Measurements from ENCODE around the gene CDH23. TPM values are rescaled to one million over a fixed set of nuclear protein-coding genes. Genes with fewer than 3 reads are reported as not detected.

The CDH23 gene
- polyA plus RNA-seq, 1 donor from 2014 or later, result not detected

DNA sequence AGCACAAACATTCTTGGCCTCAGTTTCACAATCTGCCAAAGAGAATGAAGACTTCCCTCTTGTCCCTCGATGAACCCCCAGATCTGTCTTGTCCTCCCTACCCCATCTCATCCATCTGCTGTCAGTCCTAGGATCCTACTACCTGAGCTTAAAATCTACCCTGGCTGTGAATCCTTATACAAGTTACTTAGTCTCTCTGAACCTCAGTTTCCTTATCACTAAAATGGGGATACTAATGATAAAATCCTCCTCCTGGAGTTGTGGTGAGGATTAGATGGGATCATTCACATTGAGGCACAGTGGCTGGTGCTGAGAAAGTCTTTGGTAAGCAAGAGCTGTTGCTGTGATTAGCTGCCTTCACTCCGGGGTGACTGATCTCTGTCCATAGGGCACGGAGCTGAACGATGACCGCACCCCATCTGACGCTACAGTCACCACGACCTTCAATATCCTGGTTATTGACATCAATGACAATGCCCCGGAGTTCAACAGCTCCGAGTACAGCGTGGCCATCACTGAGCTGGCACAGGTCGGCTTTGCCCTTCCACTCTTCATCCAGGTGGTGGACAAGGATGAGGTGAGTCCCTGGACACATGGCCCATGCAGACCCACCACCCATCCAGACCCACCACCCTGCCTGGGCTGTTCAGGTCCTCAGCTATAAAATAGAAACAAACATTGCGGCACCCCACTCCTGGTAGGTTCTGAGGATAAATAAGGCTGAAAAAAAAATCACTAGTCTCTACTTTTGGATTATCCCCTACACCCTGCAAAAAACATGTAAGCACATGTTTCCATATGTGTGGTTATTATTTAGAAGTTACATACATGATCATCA, 220.3 kb downstream of the CDH23 start:
- Mint-ChIP-seq H3K4me3 (no peak overlapping the region), H3K27ac (no peak overlapping the region), H3K9me3 (peaks cover 0 to 1% (median 0%) of the 10 kb centered on the region in 3 donors), H3K4me1 (peaks cover 0 to 4% (median 2%) of the 10 kb centered on the region in 3 donors), H3K27me3 (peaks cover 11% of the 10 kb centered on the region), H3K36me3 (no peaks in the 10 kb centered on the region)

DNA sequence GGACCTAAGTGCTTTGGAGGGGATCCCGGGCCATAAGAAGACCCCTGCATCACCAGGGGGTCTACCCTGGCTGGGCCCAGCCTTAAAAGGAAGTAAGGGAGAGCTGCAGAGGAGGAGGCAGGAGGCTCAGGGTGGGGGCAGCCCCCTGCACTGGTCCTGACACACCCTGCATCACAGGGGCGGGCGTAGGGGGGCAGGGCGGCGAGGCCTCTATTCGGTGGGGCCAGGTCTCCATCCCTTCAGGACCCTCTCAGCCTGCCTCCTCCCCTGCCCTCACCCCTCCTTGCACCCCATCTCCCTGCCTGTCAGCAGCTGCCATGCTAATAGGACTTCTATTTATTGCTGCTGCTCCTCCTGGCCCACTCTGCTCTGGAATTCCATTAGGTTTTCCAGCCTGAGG, 221.5 kb downstream of the CDH23 start:
- peaks cover 0 to 1% (median 0%) of the 10 kb centered on the region in 3 donors for H3K9me3 Mint-ChIP-seq
- peaks cover 14% of the 10 kb centered on the region for H3K27me3 Mint-ChIP-seq
- no peak overlapping the region for H3K4me3 Mint-ChIP-seq
- H3K27ac Mint-ChIP-seq, result no peak overlapping the region
- peaks cover 0 to 7% (median 2%) of the 10 kb centered on the region in 3 donors for H3K4me1 Mint-ChIP-seq
- no peaks in the 10 kb centered on the region for H3K36me3 Mint-ChIP-seq

DNA sequence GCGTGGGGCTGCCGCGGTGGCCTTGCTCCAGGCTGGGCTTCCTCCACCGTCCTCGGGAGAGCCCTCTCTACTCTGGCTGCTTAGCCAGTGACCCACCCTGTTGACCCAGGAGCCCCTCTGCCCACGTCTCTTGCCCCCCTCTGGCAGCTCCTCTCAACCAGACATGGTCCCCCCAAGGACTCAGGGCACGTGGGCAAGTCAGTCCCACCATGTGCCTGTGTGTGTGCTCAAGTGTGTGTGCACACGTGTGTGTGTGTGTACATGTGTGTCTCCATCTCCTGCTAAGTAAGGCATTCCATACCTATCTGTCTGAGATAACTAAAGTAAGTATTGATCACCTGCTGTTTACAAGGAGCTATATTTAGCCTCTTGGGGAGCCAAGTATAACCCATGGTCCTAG, 221.9 kb downstream of the CDH23 start:
- Mint-ChIP-seq H3K27me3 (peaks cover 15% of the 10 kb centered on the region), H3K4me3 (no peak overlapping the region), H3K9me3 (peaks cover 0 to 1% (median 0%) of the 10 kb centered on the region in 3 donors), H3K27ac (no peak overlapping the region), H3K36me3 (no peaks in the 10 kb centered on the region), H3K4me1 (peaks cover 0 to 7% (median 2%) of the 10 kb centered on the region in 3 donors)

DNA sequence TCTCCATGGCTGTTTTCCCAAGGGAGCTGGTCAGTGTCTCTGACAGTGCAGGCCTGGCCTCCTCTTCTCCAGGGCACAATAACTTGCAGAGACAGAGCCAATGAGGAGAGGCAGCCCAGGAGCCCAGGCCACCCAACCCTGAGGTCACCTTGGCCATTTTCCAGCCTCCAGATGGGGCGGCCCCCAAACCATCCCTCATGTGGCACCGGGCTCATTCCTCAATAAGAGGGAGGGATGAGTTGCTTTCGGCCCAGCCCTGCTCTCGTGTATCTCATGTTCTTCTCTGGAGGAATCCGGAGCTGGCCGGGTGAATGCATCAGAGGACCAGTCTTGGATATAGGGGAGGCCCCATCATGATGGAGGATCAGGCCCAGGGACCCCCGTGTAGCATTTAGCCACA, 223.9 kb downstream of the CDH23 start:
- Mint-ChIP-seq H3K27ac (no peak overlapping the region), H3K9me3 (peaks cover 0 to 1% (median 0%) of the 10 kb centered on the region in 3 donors)

DNA sequence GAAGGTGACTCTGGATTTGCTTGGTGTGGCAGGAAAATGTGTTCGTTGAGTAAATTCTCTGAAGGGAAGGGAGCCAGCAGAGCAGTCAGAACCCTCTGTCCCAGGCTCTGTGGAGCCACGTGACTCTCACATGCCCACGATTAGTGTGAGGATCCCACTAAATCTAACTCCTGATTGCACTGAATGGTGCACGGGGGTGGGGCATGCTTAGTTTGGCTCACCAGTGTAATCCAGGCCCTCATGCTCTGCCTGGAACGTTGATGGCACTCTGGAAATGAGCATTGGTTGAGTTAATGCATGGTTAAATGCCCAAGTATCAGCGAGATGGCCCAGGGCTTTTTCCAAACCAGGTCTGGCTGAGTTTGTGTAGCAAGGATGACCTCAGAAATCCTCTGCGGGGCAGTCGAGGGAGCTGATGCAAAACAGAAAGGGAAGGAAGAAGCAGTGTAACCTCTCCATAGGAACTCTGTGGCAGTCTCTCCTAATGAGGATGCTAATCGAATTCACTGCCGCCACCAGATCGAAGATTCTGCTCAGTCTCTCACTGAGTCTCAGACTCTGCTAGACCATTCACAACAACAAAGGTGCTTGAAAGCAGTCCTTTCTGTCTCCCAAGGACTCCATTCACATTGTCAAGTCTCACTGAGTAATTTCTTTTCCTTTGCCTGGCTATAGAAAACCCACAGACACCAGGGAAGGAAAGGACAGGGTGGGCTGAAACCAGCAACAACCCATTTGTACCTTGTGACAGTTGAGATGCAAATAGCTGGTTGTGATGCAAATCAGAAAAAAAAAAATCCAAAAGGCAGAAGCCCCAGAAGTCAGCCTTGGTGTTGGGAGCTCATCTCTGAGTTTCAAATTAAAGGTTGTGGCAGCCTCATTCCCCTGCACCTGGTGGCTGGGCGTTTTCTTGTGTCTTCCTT, 224.8 kb downstream of the CDH23 start:
- Mint-ChIP-seq H3K36me3 (no peaks in the 10 kb centered on the region), H3K27ac (peak overlapping the region in 1 of 3 donors; percentile 25), H3K4me3 (peak overlapping the region in 1 of 4 donors; percentile 25), H3K27me3 (peaks cover 15% of the 10 kb centered on the region), H3K9me3 (peaks cover 0 to 1% (median 0%) of the 10 kb centered on the region in 3 donors), H3K4me1 (peaks cover 0 to 9% (median 2%) of the 10 kb centered on the region in 3 donors)

More for the DNA sequence above, 223.9 kb downstream of the CDH23 start:
- Mint-ChIP-seq H3K4me3 (no peak overlapping the region), H3K4me1 (peaks cover 0 to 8% (median 2%) of the 10 kb centered on the region in 3 donors), H3K36me3 (no peaks in the 10 kb centered on the region), H3K27me3 (peaks cover 18% of the 10 kb centered on the region)

DNA sequence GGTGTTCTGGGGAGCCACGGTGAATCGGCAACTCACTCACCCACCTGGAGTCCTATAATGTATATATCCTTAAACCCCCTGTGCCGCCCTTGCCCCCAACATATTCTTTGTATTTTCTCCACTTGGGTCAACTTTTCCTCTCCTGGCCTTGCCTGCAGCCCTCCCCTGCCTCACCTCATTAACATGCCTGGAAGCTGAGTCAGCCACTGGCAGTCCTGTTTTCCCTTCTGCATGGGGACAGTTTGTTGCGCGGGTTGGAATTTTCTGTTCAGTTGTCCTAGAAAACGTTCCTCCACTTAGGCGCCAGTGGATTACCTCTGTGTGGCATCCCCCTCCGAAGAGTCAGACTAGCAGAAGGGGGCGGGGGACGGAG, 225.4 kb downstream of the CDH23 start:
- H3K27me3 Mint-ChIP-seq, result peaks cover 17% of the 10 kb centered on the region
- H3K9me3 Mint-ChIP-seq, result peaks cover 0 to 1% (median 0%) of the 10 kb centered on the region in 3 donors
- no peaks in the 10 kb centered on the region for H3K36me3 Mint-ChIP-seq
- H3K4me3 Mint-ChIP-seq, result peak overlapping the region in 1 of 4 donors; percentile 25
- peaks cover 0 to 9% (median 2%) of the 10 kb centered on the region in 3 donors for H3K4me1 Mint-ChIP-seq
- no peak overlapping the region for H3K27ac Mint-ChIP-seq

DNA sequence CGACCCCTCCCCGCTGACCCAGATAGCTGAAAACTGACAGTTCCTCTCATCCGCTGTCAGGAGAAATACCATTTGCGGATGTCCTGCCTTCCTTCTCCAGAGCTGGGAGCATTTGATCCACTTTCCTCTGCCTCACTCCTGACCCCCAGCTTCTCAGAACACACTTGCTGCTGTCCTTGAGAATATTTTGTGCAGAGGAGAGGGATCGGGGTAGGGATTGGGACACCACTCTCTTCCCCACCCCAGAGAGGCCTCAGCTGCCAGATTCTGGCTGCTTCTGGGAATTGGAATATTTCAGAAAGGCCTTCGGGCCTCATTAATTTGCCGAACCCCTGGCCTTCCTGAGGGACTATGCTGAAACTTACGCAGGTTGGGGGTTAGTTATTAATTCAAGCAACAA, 225.9 kb downstream of the CDH23 start:
- peaks cover 20% of the 10 kb centered on the region for H3K27me3 Mint-ChIP-seq
- H3K4me1 Mint-ChIP-seq, result peaks cover 0 to 9% (median 2%) of the 10 kb centered on the region in 3 donors
- no peak overlapping the region for H3K4me3 Mint-ChIP-seq
- no peak overlapping the region for H3K27ac Mint-ChIP-seq
- H3K36me3 Mint-ChIP-seq, result no peaks in the 10 kb centered on the region
- H3K9me3 Mint-ChIP-seq, result no peaks in the 10 kb centered on the region

DNA sequence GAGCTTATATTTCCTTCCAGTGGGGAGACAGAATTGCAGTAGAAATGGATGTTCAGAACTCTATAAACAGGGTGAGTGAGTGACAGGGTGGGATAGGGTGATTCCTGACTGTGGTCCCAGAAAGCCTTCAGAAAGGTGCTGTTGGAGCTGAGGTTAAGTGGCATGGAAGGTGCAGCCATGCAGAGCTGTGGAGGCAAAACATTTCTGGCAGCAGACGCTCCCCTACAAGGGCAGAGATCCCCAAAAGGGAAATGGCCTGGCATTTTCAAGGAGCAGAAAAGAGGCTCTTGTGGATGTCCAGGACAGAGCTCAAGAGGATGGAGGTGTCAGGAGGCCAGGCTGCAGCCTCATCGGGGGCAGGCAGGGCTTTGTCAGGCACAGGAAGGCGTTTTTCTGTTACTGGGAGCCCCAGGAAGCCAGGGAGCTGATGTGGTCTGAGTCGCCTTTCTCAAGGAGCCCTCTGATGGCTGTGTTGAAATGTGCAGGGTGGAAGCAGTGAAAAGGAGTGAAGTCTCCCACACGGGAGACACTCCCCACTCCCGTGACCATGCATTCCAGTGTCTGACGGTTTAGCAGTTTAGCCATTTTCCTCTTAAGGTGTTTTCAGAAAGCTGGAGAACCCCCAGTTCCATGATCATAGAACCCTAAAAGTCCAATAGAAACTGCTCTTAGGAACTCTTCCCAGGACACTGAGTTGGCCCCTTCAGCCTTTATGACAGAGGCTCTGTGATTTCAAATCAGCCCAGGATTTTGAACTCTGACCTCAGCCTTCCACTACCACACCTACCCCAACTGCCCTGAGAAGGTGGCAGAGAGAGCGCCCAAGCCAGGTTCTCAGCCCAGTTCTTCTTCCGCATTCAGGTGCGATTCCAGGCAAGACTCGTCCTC, 226.6 kb downstream of the CDH23 start:
- Mint-ChIP-seq H3K9me3 (no peaks in the 10 kb centered on the region), H3K27ac (no peak overlapping the region), H3K36me3 (no peaks in the 10 kb centered on the region), H3K4me3 (no peak overlapping the region), H3K4me1 (peaks cover 0 to 9% (median 2%) of the 10 kb centered on the region in 3 donors), H3K27me3 (peaks cover 22% of the 10 kb centered on the region)

DNA sequence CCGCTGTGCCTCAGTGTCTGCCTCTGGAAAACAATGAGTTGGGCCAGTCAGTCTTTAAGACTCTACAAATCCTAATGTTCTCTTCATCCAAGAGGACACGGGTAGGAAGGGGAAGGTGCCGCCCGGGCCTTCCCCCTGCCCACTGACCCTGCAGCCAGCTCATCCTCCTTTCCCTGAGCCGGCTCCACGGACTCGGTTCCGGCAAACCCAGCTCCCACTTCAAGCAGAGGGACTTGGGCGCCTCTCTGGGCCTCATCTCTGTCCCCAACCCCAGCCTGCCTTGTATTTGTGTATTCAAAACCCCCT, 227.2 kb downstream of the CDH23 start:
- Mint-ChIP-seq H3K27ac (no peak overlapping the region), H3K9me3 (no peaks in the 10 kb centered on the region), H3K36me3 (no peaks in the 10 kb centered on the region)

DNA sequence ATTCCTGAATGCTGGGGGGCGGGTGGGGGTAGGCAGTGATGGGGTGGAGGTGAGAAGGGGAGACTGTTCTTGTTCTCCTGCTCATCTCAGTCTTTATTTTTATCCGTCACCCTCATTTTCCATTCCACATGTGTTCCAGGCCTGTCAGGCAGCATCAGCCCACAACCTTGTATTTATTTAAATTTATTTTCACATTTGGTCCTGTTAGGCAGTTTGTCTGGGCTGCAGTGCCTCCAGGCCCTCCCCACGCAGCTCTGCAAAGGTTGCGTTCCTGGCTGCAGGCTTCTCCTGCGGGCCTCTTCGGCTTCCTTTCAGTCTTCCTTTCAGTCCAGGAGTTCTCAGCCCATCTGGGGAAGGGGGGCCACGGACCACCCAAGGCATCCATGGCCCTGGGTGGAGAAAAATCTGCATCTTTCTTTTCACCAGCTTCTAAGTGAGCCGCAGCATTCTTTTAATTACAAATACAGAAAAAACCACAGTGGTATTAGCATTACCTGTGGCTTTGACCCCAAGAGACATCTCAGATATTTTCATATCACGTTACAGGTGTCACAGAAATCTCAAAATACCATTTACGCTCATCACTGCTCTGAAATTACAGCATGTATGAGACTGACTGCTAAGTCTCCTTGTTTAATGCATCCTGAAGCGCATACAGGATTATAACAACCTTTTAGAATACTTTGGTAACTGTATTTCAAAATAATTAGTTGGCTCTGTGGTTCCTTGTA, 228.9 kb downstream of the CDH23 start:
- H3K27me3 Mint-ChIP-seq, result peaks cover 22% of the 10 kb centered on the region
- peaks cover 0 to 9% (median 2%) of the 10 kb centered on the region in 3 donors for H3K4me1 Mint-ChIP-seq
- H3K27ac Mint-ChIP-seq, result peak overlapping the region in 1 of 3 donors; percentile 9

More for the DNA sequence above, 227.2 kb downstream of the CDH23 start:
- Mint-ChIP-seq H3K4me3 (no peak overlapping the region), H3K4me1 (peaks cover 0 to 9% (median 2%) of the 10 kb centered on the region in 3 donors), H3K27me3 (peaks cover 22% of the 10 kb centered on the region)

DNA sequence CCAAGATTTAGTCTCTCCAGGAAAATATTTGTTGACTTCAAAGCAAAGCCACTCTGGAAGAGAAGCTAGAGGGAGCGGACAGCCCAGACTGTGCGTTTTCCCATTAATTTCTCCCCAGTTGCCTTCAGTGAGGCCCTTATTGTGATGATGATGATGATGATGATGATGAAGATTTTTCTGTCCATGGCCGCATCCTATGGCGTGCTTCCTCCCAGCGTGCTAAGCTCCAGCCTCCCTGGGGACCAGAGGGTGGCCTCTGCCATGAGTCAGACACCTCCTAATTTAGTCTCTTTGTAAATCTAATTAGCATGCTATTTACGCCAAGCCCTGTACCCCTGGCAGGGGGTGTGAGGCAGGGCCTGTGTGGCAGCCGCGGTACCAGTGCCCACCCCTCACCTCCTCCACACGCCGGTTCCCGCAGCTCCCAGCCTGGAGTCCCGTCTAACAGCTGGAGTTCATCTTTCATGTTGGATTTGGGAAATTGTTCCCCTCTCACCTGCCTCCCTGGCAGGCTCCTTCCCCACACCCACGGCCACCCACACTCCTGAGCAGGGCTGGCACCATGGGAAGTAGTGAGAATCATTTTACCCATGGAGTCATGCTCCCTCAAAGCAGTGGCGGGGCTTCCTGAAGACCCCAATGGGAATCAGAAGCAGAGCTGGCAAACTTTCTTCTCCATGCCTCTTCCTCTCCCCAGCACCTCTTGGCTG, 230.7 kb downstream of the CDH23 start:
- peaks cover 16% of the 10 kb centered on the region for H3K27me3 Mint-ChIP-seq
- H3K36me3 Mint-ChIP-seq, result no peaks in the 10 kb centered on the region
- peaks cover 0 to 5% (median 0%) of the 10 kb centered on the region in 3 donors for H3K4me1 Mint-ChIP-seq
- no peak overlapping the region for H3K27ac Mint-ChIP-seq
- no peak overlapping the region for H3K4me3 Mint-ChIP-seq
- H3K9me3 Mint-ChIP-seq, result no peaks in the 10 kb centered on the region

More for the DNA sequence above, 228.9 kb downstream of the CDH23 start:
- no peak overlapping the region for H3K4me3 Mint-ChIP-seq
- H3K36me3 Mint-ChIP-seq, result no peaks in the 10 kb centered on the region
- H3K9me3 Mint-ChIP-seq, result no peaks in the 10 kb centered on the region

DNA sequence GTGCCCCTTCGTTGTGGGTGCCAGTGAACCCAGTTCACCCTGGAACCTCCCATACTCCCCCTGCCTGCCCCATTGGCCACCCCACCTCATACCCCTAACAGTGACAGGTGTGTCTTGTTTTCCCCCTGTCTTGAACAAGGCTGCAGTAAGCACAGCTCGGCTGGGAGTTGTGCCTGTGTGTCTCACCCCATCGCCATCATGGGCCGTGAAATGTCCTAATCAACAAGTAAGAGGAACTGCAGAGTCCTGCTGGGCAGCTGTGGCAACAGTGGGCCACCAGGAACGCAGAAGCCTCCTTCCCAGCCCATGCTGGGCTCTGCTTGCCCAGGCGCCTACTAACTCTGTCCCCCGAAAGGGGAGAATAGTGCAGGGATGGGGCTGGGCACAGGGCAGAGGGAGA, 231.2 kb downstream of the CDH23 start:
- peaks cover 0 to 4% (median 0%) of the 10 kb centered on the region in 3 donors for H3K4me1 Mint-ChIP-seq
- peaks cover 16% of the 10 kb centered on the region for H3K27me3 Mint-ChIP-seq
- no peak overlapping the region for H3K4me3 Mint-ChIP-seq
- no peaks in the 10 kb centered on the region for H3K36me3 Mint-ChIP-seq
- H3K9me3 Mint-ChIP-seq, result no peaks in the 10 kb centered on the region
- H3K27ac Mint-ChIP-seq, result no peak overlapping the region

DNA sequence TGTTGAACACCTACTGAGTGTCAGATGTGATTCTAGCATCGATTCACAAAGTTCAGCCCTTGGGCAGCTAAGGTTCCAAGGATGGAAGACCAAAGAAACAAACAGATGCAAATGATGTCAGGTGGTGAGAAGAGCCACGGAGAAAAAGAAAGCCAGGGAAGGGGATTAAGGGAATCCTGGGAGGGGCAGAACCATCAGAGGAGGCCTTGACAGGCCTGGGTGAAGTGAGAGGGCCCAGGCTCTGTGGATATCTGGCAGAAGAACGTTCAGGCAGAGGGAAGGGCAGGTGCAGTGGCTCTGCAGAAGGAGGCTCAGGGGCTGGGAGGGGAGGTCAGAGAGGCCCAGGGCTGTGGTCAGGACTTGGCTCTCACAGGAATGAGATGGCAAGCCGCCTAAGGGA, 232.4 kb downstream of the CDH23 start:
- H3K36me3 Mint-ChIP-seq, result no peaks in the 10 kb centered on the region
- H3K27me3 Mint-ChIP-seq, result peaks cover 11% of the 10 kb centered on the region
- H3K9me3 Mint-ChIP-seq, result no peaks in the 10 kb centered on the region
- no peak overlapping the region for H3K4me3 Mint-ChIP-seq
- H3K4me1 Mint-ChIP-seq, result peaks cover 0 to 3% (median 0%) of the 10 kb centered on the region in 3 donors
- H3K27ac Mint-ChIP-seq, result no peak overlapping the region
